Esophagus (tissue), 2 donors: ENCODE results near the gene MACROD2. TPM values are rescaled to one million over a fixed set of nuclear protein-coding genes. Genes with fewer than 3 reads are reported as not detected.

ENCODE experiments used
- H3K27ac ChIP-seq, 2 donors: one replicate each; pipeline ENCODE4 v1.5.1; 2013; ENCODE audit warnings: low read depth in 2 of 2, mild to moderate bottlenecking in 2 of 2, inconsistent platforms in 1 of 2, low read length in 1 of 2, moderate library complexity in 1 of 2
- H3K27me3 ChIP-seq, 2 donors: one replicate each; pipeline ENCODE4 v1.6.1; 2013; ENCODE audit warnings: low read length in 2 of 2, control low read depth in 1 of 2, mild to moderate bottlenecking in 1 of 2; ENCODE audit not compliant: insufficient read depth in 2 of 2, control insufficient read depth in 1 of 2
- H3K36me3 ChIP-seq, 2 donors: one replicate each; pipeline ENCODE4 v1.6.1; 2013; ENCODE audit warnings: low read length in 1 of 2; ENCODE audit not compliant: control insufficient read depth in 2 of 2, insufficient read depth in 2 of 2
- H3K4me1 ChIP-seq, 2 donors: one replicate each; pipeline ENCODE4 v1.6.1; 2013; ENCODE audit warnings: low read length in 1 of 2; ENCODE audit not compliant: control insufficient read depth in 2 of 2, insufficient read depth in 2 of 2
- H3K4me3 ChIP-seq, 2 donors: one replicate each; pipeline ENCODE4 v1.5.1; 2013; ENCODE audit warnings: low read length in 2 of 2, mild to moderate bottlenecking in 2 of 2, low read depth in 1 of 2, moderate library complexity in 1 of 2
- H3K9me3 ChIP-seq, 2 donors: one replicate each; pipeline ENCODE4 v1.6.1; 2013; ENCODE audit warnings: mild to moderate bottlenecking in 2 of 2, low read depth in 1 of 2, low read length in 1 of 2, moderate library complexity in 1 of 2; ENCODE audit not compliant: control insufficient read depth in 2 of 2, insufficient read depth in 1 of 2
- WGBS, 2 donors: extraction: QIAGEN DNeasy Blood & Tissue Kit; methylation state at CpG; one replicate each; pipeline ENCODE4 v1.1.7; 2013; 5-methylcytosine and 5-hydroxymethylcytosine counted together
- polyA plus RNA-seq, 2 donors: library from polyadenylated mRNA; stranded (reverse); fragments of 200-250 nt; gene quantifications; one replicate each; pipeline ENCODE4 v1.2.3, GENCODE V29; 2013
- donor health status: healthy with polysubstance abuse.
- donor health status: Bipolar disorder and iron deficiency.

The MACROD2 gene
- polyA plus RNA-seq, 2 donors = 0.64 to 1.9 TPM

DNA sequence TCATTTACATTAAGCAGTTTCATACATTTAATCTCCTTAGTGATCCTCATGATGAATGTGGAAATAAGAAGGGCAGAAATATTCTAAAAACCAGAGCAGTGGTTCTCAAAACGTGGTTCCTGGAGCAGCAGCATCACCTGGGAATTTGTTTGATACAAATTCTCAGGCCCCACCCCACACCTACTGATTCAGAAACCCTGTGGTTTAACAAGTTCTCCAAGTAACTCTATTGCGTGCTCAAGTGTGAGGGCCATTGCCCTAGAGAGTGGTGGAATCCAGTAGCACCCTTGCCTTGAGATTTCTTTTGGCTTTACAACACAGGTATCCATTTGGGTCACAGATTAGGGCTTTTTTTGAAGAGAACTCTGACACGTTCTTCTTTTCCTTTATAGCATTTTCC is 696.7 kb downstream of the MACROD2 start:
- 76 to 79% methylated on average over 3 of the region's 3 CpGs for WGBS, 2 donors
- H3K4me1 ChIP-seq = no peaks in the 10 kb centered on the region
- H3K9me3 ChIP-seq = no peaks in the 10 kb centered on the region
- H3K4me3 ChIP-seq = no peak overlapping the region
- H3K27ac ChIP-seq = no peak overlapping the region
- H3K36me3 ChIP-seq = no peaks in the 10 kb centered on the region
- no peaks in the 10 kb centered on the region for H3K27me3 ChIP-seq

DNA sequence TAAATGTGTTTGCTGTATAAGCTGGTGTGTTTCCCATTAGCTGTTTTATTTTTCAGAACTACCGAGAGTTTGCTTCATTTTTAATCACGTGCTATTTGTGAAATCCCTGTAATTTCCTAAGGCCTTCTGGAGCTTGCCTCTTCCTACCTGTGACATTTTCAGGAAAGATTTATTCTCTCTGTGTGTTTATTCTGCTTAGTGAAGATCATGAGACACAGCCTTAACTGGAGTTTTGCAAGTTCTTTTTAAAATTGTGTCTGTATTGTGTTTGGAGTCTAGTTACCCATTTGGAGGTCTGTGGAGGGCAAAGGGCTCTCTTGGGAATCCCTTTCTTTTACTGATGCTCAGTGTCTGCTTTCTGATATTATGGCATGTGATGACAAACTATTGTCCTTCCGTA is 701.2 kb downstream of the MACROD2 start:
- Histone ChIP-seq H3K9me3 (no peaks in the 10 kb centered on the region), H3K27ac (no peak overlapping the region), H3K27me3 (no peaks in the 10 kb centered on the region), H3K36me3 (no peaks in the 10 kb centered on the region), H3K4me1 (no peaks in the 10 kb centered on the region), H3K4me3 (no peak overlapping the region)
- 86 to 88% methylated on average over 3 of the region's 3 CpGs for WGBS, 2 donors

DNA sequence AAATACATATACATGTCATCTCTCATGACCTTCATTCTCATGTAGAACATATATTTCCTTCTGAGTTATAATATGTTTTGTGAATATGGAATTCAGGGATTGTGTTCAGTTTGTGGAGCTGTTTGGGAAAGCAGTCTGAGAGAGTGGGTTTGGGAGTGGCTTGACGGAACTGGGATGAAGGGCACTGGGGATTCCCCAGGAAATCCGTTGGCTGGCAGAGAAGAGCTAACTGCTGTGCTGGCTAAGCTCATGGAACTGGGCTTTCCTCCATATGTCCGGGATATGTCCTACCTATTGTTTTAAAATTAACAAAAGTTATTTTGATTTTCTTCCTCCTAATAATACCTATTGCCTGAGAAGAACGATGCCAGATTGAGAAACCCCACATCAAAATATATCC is 701.6 kb downstream of the MACROD2 start:
- H3K4me1 ChIP-seq = no peaks in the 10 kb centered on the region
- no peaks in the 10 kb centered on the region for H3K27me3 ChIP-seq
- H3K9me3 ChIP-seq = no peaks in the 10 kb centered on the region
- 39 to 58% methylated on average over 4 of the region's 4 CpGs for WGBS, 2 donors
- no peak overlapping the region for H3K4me3 ChIP-seq
- no peak overlapping the region for H3K27ac ChIP-seq
- H3K36me3 ChIP-seq = no peaks in the 10 kb centered on the region

DNA sequence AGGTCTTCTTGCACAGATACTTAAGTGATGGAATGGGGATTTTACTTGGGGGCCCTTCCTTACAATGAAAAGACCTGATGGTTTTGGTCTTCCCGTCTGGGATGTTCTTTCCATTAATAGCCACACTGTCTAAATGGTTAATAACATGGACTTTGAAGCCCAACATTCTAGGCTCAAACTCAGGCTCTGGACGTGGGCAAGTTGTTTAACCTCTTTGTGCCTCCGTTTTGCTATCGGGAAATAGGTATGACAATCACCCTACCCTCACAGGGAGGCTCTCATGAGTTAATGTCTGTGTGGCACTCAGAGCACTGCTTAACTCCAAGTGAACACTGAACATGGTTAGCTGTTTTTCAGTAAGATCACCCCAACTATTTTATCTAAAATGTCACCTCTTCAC is 702.8 kb downstream of the MACROD2 start:
- Histone ChIP-seq H3K4me3 (no peak overlapping the region), H3K4me1 (no peaks in the 10 kb centered on the region), H3K27me3 (no peaks in the 10 kb centered on the region), H3K36me3 (no peaks in the 10 kb centered on the region), H3K27ac (no peak overlapping the region), H3K9me3 (no peaks in the 10 kb centered on the region)
- WGBS, 2 donors = 73 to 84% methylated on average over 4 of the region's 4 CpGs

DNA sequence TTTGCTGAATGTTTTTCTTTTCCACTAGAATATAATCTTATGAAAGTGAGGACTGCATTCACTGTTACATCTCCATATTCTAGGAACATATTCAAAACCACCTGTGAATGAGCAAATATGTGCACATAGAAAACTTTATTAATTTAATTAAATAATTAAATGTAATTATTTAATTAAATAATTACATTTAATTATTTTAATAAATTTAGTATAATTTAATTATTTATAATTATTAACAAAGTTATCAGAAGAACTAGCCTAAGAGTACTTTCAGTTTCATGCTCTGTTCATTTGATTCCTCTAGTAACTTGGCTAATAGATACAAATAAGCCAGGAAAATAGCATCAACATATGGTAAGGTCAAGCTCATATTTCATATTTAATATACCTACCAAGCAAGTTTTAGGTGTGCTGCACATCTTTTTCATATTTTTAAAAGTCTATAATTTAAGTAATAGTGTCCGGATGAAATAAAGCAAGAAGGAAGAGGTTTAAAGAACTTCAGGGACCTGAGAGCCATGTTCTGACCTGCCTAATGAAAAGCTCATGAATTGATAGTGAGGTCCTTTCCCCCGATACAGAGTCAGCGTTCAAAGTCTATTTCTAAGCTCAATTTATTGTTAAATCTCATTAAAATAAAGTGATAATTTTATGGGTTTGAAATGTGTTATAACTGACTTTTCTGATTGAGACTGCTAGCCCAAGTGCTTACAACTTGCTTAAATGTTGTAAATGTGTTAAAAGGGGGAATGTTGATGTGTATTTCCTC is 703.5 kb downstream of the MACROD2 start:
- Histone ChIP-seq H3K27ac (no peak overlapping the region), H3K4me3 (no peak overlapping the region), H3K4me1 (no peaks in the 10 kb centered on the region), H3K27me3 (no peaks in the 10 kb centered on the region), H3K36me3 (no peaks in the 10 kb centered on the region), H3K9me3 (no peaks in the 10 kb centered on the region)
- 48 to 61% methylated on average over 3 of the region's 3 CpGs for WGBS, 2 donors

DNA sequence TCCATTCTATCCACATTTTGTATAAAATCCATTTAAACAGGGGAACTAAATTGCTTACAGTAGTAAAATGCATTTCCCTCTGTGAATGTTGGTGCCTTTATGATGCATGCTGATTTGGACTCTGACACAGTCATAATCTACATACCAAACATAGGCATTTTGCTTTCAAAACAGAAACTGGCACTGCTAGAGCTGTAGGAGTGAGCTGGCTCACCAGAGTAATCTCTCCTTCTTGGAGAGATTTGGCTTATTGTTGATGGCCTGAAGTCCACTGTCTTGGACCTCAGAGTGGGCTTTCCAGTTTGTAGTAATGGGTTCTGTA is 705.3 kb downstream of the MACROD2 start:
- H3K9me3 ChIP-seq = no peaks in the 10 kb centered on the region

DNA sequence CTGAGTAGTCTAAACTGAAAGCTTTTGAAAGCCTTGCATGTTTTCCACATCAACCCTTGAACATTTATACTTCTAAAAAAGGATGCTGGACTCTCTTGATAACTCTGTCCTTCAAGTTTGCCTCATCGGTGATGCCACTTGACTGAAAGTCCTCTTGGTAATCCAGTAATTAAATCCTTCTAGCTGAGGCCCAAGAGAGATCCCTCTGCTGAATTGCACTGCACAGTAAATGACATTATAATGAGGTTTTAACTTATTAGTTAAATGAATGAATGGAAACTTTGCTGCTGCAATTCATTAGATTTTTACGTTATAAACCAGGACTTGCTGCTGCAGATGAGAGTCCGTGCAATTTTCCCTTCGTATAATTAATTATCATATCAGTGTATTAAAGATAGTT is 706.0 kb downstream of the MACROD2 start:
- Histone ChIP-seq H3K36me3 (no peaks in the 10 kb centered on the region), H3K4me1 (no peaks in the 10 kb centered on the region), H3K4me3 (no peak overlapping the region), H3K27me3 (no peaks in the 10 kb centered on the region), H3K9me3 (no peaks in the 10 kb centered on the region), H3K27ac (no peak overlapping the region)
- WGBS, 2 donors = 80 to 87% methylated on average over 4 of the region's 4 CpGs

More for the DNA sequence above, 705.3 kb downstream of the MACROD2 start:
- H3K4me3 ChIP-seq = no peak overlapping the region
- no peaks in the 10 kb centered on the region for H3K4me1 ChIP-seq
- no peaks in the 10 kb centered on the region for H3K27me3 ChIP-seq
- no peak overlapping the region for H3K27ac ChIP-seq
- no peaks in the 10 kb centered on the region for H3K36me3 ChIP-seq

DNA sequence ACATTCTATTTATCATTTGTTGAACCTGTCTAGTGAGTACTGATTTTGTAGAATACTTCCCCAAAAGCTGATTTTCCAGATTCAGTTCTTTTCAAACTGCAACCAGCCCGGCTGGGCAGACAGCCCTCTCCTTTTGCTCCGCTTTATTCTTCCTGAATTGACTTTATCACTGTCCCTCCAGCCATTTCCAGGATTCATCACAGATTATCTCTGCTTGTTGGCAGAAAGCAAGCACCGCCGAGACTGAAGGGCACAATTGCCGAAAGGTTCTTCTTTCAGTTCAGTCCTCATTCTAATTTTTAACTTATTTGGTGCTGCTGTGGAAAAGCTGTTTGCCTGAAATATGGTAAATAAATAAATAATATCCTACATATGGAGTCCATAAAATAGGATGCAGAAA is 711.2 kb downstream of the MACROD2 start:
- Histone ChIP-seq H3K27ac (no peak overlapping the region), H3K36me3 (no peaks in the 10 kb centered on the region), H3K27me3 (no peaks in the 10 kb centered on the region), H3K4me3 (no peak overlapping the region), H3K9me3 (no peaks in the 10 kb centered on the region), H3K4me1 (no peaks in the 10 kb centered on the region)
- 81 to 95% methylated on average over 5 of the region's 5 CpGs for WGBS, 2 donors

DNA sequence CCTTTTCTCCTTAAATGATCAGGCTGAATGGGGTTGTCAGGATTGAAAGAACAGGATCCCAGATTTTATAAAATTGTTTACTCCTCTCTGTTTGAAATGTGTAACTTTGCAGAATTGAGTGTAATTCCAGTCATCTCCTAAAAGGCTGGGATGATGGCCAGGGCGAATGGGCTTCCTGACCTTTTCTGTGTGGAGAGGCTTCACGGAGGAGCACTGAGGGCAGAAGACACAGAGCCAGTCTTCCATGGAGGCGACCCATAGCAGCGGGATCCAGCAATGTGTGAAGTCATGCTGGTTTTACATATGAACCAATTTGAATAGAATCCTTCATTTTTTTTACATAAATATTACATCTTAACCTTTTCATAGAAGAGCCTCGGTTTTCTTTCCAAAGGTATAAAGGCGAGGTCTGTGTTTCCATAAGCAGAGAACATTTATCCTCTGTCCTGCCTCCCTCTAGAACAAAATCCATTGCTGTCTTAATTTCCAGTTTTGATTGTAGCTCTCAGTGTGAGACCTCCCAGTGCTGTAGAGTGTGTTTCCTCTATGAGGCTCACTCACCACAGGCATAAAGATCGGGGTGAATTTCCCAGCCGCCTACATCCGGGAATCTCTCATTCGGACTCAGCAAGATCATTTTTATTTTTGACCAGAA is 711.8 kb downstream of the MACROD2 start:
- Histone ChIP-seq H3K4me3 (no peak overlapping the region), H3K9me3 (no peaks in the 10 kb centered on the region), H3K36me3 (no peaks in the 10 kb centered on the region), H3K27ac (no peak overlapping the region), H3K4me1 (no peaks in the 10 kb centered on the region), H3K27me3 (no peaks in the 10 kb centered on the region)
- WGBS, 2 donors = 88 to 93% methylated on average over 10 of the region's 10 CpGs
